PC-9 (cell line): Measurements from ENCODE around the gene NEUROD2. TPM values are rescaled to one million over a fixed set of nuclear protein-coding genes. Genes with fewer than 3 reads are reported as not detected.

Experiments used
- BruUV-seq: library from RNA; stranded (reverse); fragments of 400-500 nt; replicated peaks from 2 replicates; lab custom pipeline; 2021; lab: Mats Ljungman, UMichigan
- CTCF ChIA-PET: fragments of 300-600 bp; sonication (Branson Sonifier 250); formaldehyde crosslinking; loops from one replicate; lab custom pipeline; 2022; ENCODE audit warnings: antibody characterized with exemption; lab: Charles Lee
- POLR2A ChIA-PET: fragments of 300-600 bp; sonication (Branson Sonifier 250); formaldehyde crosslinking; loops from one replicate; lab custom pipeline; 2022; ENCODE audit warnings: antibody characterized with exemption; ENCODE audit not compliant: unreplicated experiment; lab: Charles Lee
- DNase-seq, 2 experiments: peaks; one replicate each; pipeline versions ENCODE4 v3.0.0 to v3.0.0-alpha.2; 2015 to 2022; ENCODE audit warnings: mixed read lengths in 1 of 2
- H2AFZ ChIP-seq: fragments of 200-600 bp; sonication (generic); 2 replicates; pipeline ENCODE4 v1.8.1; 2017; ENCODE audit warnings: antibody characterized with exemption
- H3F3A ChIP-seq: fragments of 200-600 bp; sonication (generic); 2 replicates; pipeline ENCODE4 v1.8.1; 2017; ENCODE audit warnings: antibody characterized with exemption, mild to moderate bottlenecking, low read depth; ENCODE audit not compliant: insufficient read depth
- H3K27ac ChIP-seq: fragments of 200-600 bp; sonication (generic); 2 replicates; pipeline ENCODE4 v1.6.1; 2016; ENCODE audit warnings: mixed run types
- H3K27me3 ChIP-seq: fragments of 200-600 bp; sonication (generic); 2 replicates; pipeline ENCODE4 v1.6.1; 2016; ENCODE audit warnings: low read depth, mixed run types; ENCODE audit not compliant: insufficient read depth
- H3K36me3 ChIP-seq: fragments of 200-600 bp; sonication (generic); 2 replicates; pipeline ENCODE4 v1.6.1; 2016; ENCODE audit warnings: low read depth, mixed run types
- H3K4me1 ChIP-seq: fragments of 200-600 bp; sonication (generic); replicated peaks from 2 replicates; pipeline ENCODE4 v1.6.1; 2016; ENCODE audit warnings: mixed run types; ENCODE audit not compliant: insufficient read depth
- H3K4me2 ChIP-seq: fragments of 200-600 bp; sonication (generic); 2 replicates; pipeline ENCODE4 v1.6.1; 2017; ENCODE audit warnings: mixed run types
- H3K4me3 ChIP-seq: fragments of 200-600 bp; sonication (generic); 2 replicates; pipeline ENCODE4 v1.6.1; 2016; ENCODE audit warnings: mixed run types
- H3K79me2 ChIP-seq: fragments of 200-600 bp; sonication (generic); 2 replicates; pipeline ENCODE4 v1.6.1; 2017; ENCODE audit warnings: low read depth, mixed run types
- H3K9me2 ChIP-seq: fragments of 200-600 bp; sonication (generic); 2 replicates; pipeline ENCODE4 v1.8.1; 2017; ENCODE audit warnings: mild to moderate bottlenecking; ENCODE audit not compliant: insufficient read depth
- H3K9me3 ChIP-seq: fragments of 200-600 bp; sonication (generic); 2 replicates; pipeline ENCODE4 v1.8.1; 2016; ENCODE audit warnings: low read depth; ENCODE audit not compliant: insufficient read depth
- H4K20me1 ChIP-seq: fragments of 200-600 bp; sonication (generic); 2 replicates; pipeline ENCODE4 v1.8.1; 2017; ENCODE audit not compliant: insufficient read depth
- CTCF ChIP-seq: fragments of 200-600 bp; sonication (generic); conservative IDR thresholded peaks from 2 replicates; pipeline ENCODE4 v1.6.1; 2017; ENCODE audit warnings: mixed run types, antibody characterized with exemption, mild to moderate bottlenecking, moderate library complexity
- EZH2 ChIP-seq: fragments of 200-600 bp; sonication (generic); IDR thresholded peaks from 2 replicates; pipeline ENCODE4 v1.8.0; 2017; ENCODE audit warnings: antibody characterized with exemption, low read depth
- intact Hi-C: fragments of 100-400 bp; cut with micrococcal nuclease; formaldehyde crosslinking; loops from one replicate; pipeline ENCODE4 v1.10.0; 2022; ENCODE audit not compliant: unreplicated experiment
- total RNA-seq: library from RNA; stranded (reverse); gene quantifications from 2 replicates; pipeline ENCODE4 v1.2.3, GENCODE V29; 2021

The NEUROD2 gene
- total RNA-seq, 1 experiment from 2014 or later: not detected

DNA sequence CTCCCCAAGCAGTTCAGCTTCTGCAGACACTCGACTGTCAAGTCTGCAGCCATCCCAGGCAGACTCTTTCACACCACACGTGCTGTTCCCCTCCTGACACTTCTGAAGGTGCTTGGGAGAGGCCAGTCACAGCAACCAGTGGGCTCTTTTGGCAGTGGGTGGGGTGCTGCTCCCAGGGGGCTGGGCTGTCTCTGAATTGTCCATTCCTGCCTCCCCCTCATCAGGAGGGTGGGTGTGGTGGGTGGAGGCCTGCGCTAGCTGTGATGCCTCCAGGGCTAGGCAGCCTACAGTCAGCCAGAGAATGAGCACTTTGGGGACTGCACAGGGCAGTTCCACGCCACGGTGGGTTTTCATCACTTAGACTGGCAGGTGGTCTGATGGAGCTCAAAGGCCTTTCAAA is 39.5 kb upstream of the NEUROD2 start:
- POLR2A ChIA-PET: interaction anchor here (0.6 kb wide), 1 partner anchor 428 kb away, joined by 3 read pairs; no protein-coding TSS in a partner anchor
- BruUV-seq: no TSS peak

GRCh38 chr17:39643271-39643670 is 35.6 kb upstream of the NEUROD2 start:
- Histone ChIP-seq H3K4me3 (no peak overlapping the region), H3F3A (no peaks in the 10 kb centered on the region; the same call in 1 of the 2 replicates), H3K9me2 (no peaks in the 10 kb centered on the region), H3K4me2 (no peak overlapping the region), H3K27ac (no peak overlapping the region), H3K36me3 (no peaks in the 10 kb centered on the region), H3K79me2 (peaks cover 51% of the 10 kb centered on the region), H4K20me1 (peaks cover 12% of the 10 kb centered on the region), H3K9me3 (no peaks in the 10 kb centered on the region), H3K4me1 (peaks cover 6% of the 10 kb centered on the region), H2AFZ (no peak overlapping the region), H3K27me3 (no peaks in the 10 kb centered on the region)
- DNase-seq: no peak
- BruUV-seq: no TSS peak
- intact Hi-C loops: no loop called here
- POLR2A ChIA-PET: interaction anchor here (0.6 kb wide), 1 partner anchor 94 kb away, joined by 17 read pairs; no protein-coding TSS in a partner anchor
- CTCF ChIA-PET: no interaction called here
- TF ChIP-seq EZH2: no peak
- no peak for TF ChIP-seq CTCF

More for the DNA sequence above, 39.5 kb upstream of the NEUROD2 start:
- intact Hi-C loops: no loop called here
- DNase-seq: no peak
- no peak overlapping the region for H2AFZ ChIP-seq
- no peaks in the 10 kb centered on the region; the same call in 1 of the 2 replicates for H3F3A ChIP-seq
- TF ChIP-seq CTCF (no peak), EZH2 (no peak)
- no peak overlapping the region for H3K27ac ChIP-seq
- CTCF ChIA-PET: interaction anchor here (0.6 kb wide), 1 partner anchor 94 kb away, joined by 3 read pairs; no protein-coding TSS in a partner anchor
- H3K4me2 ChIP-seq: no peak overlapping the region
- H3K9me2 ChIP-seq: no peaks in the 10 kb centered on the region
- H4K20me1 ChIP-seq: peaks cover 15% of the 10 kb centered on the region
- H3K4me1 ChIP-seq: no peaks in the 10 kb centered on the region; the same call in 1 of the 2 replicates
- H3K27me3 ChIP-seq: no peaks in the 10 kb centered on the region
- no peak overlapping the region for H3K4me3 ChIP-seq
- H3K79me2 ChIP-seq: peaks cover 23% of the 10 kb centered on the region
- no peaks in the 10 kb centered on the region for H3K36me3 ChIP-seq
- no peaks in the 10 kb centered on the region for H3K9me3 ChIP-seq

GRCh38 chr17:39642291-39643074 is 34.8 kb upstream of the NEUROD2 start:
- H3K4me2 ChIP-seq: no peak overlapping the region
- no peaks in the 10 kb centered on the region for H3K9me2 ChIP-seq
- H3K79me2 ChIP-seq: peaks cover 59% of the 10 kb centered on the region
- H3F3A ChIP-seq: no peaks in the 10 kb centered on the region; the same call in 1 of the 2 replicates
- no peaks in the 10 kb centered on the region for H3K36me3 ChIP-seq
- no peak overlapping the region for H2AFZ ChIP-seq
- ChIA-PET POLR2A (no interaction called here), CTCF (no interaction called here)
- H3K9me3 ChIP-seq: no peaks in the 10 kb centered on the region
- H3K27me3 ChIP-seq: no peaks in the 10 kb centered on the region
- peaks cover 12% of the 10 kb centered on the region for H3K4me1 ChIP-seq
- H3K4me3 ChIP-seq: no peak overlapping the region
- BruUV-seq: no TSS peak
- DNase-seq: no peak
- no peak overlapping the region for H3K27ac ChIP-seq
- intact Hi-C loops: no loop called here
- TF ChIP-seq EZH2: no peak
- no peak for TF ChIP-seq CTCF
- H4K20me1 ChIP-seq: peaks cover 12% of the 10 kb centered on the region
